ENCODE measurements around the gene EEF1AKMT4.

- TF ChIP-seq IRF3 (IDR thresholded peaks at IDR 0.05) (no peak), CTCF (IDR thresholded peaks at IDR 0.05 in 2 of 3, conservative IDR thresholded peaks at IDR 0.05 in 1 of 3; ENCODE audit: control insufficient read depth in 2 of 3, extremely low read depth in 1 of 3, insufficient read depth in 1 of 3, low read depth in 3 of 3, low read length in 3 of 3) (no peak)
These were observed 30.7 kb upstream of the EEF1AKMT4 start for GRCh38 chr3:184218814-184219213.
